Urothelium cell line (cell line): ENCODE results near the gene UBAP2.

Experiments used
- DNase-seq: peaks from one replicate; pipeline ENCODE4 v3.0.0; 2011; ENCODE audit warnings: low spot score, mixed read lengths
- FAIRE-seq: peaks from 2 replicates; lab custom pipeline; 2011; peaks lifted over from hg19 to GRCh38; lab: Jason Lieb, UNC

UBAP2 gene, protein sequence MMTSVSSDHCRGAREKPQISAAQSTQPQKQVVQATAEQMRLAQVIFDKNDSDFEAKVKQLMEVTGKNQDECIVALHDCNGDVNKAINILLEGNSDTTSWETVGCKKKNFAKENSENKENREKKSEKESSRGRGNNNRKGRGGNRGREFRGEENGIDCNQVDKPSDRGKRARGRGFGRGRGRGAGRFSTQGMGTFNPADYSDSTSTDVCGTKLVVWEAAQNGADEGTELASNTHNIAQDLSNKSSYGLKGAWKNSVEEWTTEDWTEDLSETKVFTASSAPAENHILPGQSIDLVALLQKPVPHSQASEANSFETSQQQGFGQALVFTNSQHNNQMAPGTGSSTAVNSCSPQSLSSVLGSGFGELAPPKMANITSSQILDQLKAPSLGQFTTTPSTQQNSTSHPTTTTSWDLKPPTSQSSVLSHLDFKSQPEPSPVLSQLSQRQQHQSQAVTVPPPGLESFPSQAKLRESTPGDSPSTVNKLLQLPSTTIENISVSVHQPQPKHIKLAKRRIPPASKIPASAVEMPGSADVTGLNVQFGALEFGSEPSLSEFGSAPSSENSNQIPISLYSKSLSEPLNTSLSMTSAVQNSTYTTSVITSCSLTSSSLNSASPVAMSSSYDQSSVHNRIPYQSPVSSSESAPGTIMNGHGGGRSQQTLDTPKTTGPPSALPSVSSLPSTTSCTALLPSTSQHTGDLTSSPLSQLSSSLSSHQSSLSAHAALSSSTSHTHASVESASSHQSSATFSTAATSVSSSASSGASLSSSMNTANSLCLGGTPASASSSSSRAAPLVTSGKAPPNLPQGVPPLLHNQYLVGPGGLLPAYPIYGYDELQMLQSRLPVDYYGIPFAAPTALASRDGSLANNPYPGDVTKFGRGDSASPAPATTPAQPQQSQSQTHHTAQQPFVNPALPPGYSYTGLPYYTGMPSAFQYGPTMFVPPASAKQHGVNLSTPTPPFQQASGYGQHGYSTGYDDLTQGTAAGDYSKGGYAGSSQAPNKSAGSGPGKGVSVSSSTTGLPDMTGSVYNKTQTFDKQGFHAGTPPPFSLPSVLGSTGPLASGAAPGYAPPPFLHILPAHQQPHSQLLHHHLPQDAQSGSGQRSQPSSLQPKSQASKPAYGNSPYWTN

GRCh38 chr9:34048727-34049629 is at the start of gene UBAP2:
UBAP2 (minus strand) TSS chr9:34048887; CDS start chr9:34017148, 31,739 bp downstream.
- FAIRE-seq (peak; percentile 96), DNase-seq (peak; percentile 97)

DNA sequence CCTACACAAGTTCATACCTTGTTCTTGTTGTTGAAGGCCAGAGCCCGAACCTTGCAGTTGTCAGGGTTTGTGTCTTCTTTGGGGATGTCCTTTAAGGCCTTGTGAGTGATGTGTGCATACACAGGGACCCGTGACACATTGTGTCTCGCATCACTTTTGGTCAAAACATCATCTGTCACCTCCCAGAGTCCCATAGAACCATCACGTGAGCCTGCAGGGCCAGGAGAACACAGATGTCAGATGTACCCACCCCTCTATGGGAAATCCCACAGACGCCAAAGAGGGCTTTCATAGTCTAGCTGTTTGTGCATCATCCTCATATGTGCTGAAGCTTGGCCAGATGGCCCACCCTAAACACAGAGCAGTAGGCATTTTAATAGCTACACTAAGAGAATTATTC is 49.6 kb upstream of the UBAP2 start:
- no peak for DNase-seq
- FAIRE-seq = no peak

GRCh38 chr9:34097865-34098264 is 49.2 kb upstream of the UBAP2 start:
- DNase-seq = no peak
- FAIRE-seq = no peak

- no peak for FAIRE-seq
- DNase-seq = no peak
These were observed 48.1 kb upstream of the UBAP2 start for GRCh38 chr9:34096751-34097150.

DNA sequence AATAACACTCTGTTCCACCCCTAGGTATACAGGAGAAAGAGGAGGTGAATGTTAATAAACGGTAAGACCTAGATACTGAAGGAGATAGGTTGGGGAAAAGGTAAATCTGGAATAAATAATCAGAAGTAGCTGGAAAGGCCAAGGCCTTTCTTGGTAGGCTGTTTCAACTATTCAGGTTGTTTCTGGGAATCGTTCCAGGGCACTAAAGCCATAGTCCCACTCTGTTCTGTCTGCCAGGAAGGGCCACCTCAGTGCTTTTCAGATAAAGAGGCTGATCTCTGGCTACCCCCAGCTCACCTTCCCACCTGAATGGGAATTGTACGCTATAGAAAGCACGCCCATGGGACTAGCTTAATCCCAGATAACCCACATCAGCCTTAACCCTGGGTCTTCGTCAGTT is 44.9 kb upstream of the UBAP2 start:
- DNase-seq = no peak
- no peak for FAIRE-seq

DNA sequence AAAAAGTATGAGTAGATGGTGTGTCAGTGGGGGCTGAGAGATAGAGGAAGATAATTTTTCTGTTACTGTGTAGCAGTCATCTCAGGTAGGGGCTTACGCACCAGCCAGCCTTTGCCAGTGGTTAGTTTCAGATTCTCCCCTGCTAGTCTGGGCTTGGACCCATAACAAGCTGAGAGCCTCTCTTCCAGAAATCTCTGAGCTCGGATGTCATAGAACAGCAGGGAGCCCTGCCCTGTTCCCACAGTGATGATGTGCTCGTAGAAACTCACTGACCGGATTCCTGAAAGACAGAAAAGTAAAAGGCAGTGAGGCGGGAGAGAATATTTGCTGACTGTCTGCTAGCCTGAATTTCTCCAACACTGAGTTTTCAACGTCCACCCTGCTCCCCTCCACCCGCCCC is 40.6 kb upstream of the UBAP2 start:
- FAIRE-seq (no peak), DNase-seq (no peak)

GRCh38 chr9:34087370-34087769 is 38.7 kb upstream of the UBAP2 start:
- DNase-seq (no peak), FAIRE-seq (no peak)

- DNase-seq = no peak
- FAIRE-seq = peak; percentile 55
These were observed 38.2 kb upstream of the UBAP2 start for GRCh38 chr9:34086864-34087263.

DNA sequence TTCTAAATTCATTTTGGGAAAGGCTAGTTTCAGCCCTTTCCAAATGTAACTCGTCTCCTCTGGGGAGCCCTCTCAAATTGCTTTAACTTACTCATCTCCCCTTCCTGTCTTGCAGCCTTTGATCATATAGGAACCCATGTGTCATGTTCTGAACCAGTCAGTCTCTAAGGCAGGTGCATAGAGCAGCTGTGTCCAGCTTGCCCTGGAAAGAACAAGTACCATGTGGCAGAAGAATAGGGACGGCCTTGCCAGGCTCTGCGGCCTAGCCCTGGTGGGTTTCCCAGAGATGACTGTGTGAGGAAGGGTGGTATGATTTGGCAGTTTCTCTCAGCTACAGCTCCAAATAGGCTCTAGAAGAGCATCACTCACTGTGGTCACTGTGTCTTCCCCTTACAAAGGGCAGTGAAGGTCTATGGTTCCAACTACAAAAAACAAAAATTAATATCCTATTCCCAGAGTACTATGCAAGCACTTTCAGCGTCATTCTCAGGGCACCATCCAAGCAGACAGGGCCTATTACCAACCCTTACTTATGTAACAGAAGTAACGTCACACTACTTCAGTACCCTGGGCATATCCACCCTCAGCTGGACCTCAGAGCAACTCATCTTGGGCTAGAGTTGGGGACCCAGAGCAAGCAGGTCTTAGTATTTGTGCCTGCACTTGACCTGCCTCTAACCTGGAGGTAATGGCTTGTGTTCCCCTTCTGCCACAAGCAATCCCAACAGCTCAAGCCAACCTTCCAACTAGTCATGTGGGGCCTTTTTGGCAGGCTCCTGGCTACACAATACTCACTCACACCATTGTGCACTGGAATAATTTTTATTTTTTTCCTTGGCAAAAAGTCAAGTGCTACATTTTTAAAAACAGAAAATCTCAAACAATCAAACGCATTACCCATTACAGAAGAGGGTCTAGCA is 37.2 kb upstream of the UBAP2 start:
- no peak for DNase-seq
- FAIRE-seq = no peak

- no peak for FAIRE-seq
- DNase-seq = no peak
These were observed 35.9 kb upstream of the UBAP2 start for GRCh38 chr9:34084562-34084961.

GRCh38 chr9:34079181-34079580 is 30.5 kb upstream of the UBAP2 start:
- FAIRE-seq (no peak), DNase-seq (peak; percentile 63)

DNA sequence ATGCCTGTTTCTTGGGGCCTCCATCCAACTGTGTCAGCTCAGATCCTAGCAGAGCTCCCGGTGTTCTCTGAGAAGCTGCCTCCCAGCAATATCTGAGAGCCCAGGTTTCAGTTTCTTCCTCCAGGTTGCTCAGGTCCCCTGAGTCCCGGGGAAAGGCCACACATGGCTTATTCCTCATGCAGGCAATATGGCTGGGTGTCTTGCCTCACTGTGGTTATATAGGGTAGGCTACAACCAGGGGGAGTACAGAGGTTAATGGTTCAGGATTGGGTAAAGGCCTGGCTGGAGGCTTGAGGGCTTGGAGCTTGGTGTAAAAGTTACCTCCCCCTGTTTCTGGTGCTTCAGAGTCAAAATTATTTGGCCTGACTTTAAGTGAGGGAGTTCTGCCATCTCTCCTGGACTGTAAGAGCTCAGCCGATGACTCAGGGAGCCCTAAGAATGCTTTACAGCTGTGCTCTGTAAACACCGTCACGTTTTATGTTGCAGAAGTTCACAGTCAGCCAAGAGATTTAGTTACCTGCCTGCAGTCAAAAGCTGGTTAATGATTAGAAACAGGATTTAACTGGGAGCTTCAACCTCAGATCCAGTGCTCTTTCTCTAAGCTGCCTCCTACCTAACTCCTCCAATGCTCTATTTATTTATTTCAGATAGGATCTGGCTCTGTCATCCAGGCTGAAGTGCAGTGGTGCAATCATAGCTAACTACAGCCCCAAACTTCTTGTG is 24.3 kb upstream of the UBAP2 start:
- DNase-seq = peak; percentile 56

GRCh38 chr9:34072410-34072809 is 23.7 kb upstream of the UBAP2 start:
- peak; percentile 27 for DNase-seq
- FAIRE-seq = no peak

More for the DNA sequence above, 24.3 kb upstream of the UBAP2 start:
- FAIRE-seq = no peak

GRCh38 chr9:34070606-34071324 is 22.1 kb upstream of the UBAP2 start:
- FAIRE-seq (no peak), DNase-seq (no peak)

DNA sequence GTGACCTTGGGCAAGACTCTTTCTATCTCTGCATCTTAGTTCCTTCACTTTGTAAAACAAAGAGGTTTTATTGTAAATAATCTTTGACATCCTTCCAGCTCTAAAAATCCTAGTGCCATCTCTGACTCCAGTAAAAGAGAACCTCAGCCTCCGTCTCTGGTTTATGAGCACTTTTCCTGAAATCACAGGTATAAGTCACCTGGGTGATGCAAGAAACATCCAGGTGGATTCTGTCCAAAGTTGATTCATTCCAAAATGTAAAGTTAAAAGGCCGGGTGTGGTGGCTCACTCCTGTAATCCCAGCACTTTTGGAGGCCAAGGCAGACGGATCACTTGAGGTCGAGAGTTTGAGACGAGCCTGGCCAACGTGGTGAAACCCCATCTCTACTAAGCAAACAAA is 21.1 kb upstream of the UBAP2 start:
- FAIRE-seq (no peak), DNase-seq (no peak)

DNA sequence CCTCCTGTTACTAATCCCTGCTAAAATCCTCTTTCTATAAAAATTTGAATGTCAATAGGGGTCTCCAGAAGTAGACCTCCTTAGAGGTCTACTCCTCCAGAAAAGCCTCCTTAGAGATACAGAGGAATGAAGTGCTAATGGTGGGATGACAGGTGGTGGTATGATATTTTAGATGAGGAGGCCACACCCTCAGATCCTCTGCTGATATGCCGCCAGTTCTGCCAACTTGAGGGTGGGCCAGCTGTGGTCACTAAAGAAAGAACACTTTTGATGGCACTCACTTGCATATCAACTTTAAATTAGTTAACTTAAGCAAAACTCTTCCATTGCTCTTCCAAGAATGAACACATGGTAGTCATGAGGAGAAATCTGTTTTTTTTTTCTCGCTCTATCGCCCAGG is 16.9 kb upstream of the UBAP2 start:
- DNase-seq = no peak
- no peak for FAIRE-seq

DNA sequence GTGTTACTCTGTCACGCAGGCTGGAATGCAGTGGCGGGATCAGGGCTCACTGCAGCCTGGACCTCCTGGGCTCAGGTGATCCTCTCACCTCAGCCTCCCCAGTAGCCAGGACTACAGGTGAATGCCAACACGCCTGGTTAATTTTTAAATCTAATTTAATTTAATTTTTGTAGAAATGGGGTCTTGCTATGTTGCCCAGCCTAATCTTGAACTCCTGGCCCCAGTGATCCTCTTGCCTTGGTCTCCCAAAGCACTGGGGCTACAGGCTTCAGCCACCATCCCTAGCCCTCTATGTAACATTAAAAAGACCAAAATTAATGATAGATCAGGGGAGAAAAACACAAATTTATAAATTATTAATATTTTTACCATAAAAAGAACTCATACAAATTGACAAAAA is 11.3 kb upstream of the UBAP2 start:
- DNase-seq (no peak), FAIRE-seq (no peak)

DNA sequence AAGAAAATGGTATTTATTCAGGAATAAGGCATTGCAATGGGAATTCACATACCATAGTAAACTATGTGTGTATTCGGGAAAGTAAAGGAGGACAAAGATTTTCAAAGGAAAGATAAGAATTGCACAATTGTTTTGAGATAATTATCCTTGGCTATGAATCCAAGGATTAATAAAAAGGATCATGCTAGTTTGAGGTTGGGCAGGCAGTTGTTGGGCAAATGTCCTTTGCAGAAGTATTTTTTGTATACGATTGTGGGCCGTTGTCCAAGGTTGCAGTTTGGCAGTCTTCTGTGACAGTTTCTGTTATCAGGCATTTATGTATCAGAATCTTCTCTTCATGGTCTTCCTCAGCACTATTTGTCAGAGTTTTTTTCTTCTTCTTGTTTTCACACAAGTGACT is 10.6 kb upstream of the UBAP2 start:
- no peak for FAIRE-seq
- DNase-seq = no peak
